ENCODE measurements around the gene UNC13B.

The UNC13B gene

DNA sequence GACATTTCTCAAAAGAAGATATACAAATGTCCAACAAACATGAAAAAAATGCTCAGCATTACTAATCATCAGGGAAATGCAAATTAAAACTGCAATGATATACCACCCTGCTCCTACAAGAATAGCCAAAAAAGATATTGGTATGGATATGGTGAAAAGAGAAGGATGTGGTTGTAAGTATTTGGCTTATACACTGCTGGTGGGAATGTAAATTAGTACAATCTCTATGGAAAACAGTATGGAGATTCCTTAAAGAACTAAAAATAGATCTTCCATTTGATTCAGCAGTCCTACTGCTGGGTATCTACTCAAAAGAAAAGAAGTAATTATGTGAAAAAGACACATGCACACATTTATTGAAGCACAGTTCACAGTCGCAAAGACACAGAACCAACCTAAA lies 260.5 kb downstream of the UNC13B start:
- no peak overlapping the region for H3K4me3 ChIP-seq (replicated peaks; ENCODE audit: low read depth, low read length)
- TF ChIP-seq CTCF (IDR thresholded peaks at IDR 0.05; ENCODE audit: low read length, missing control alignments) = no peak

DNA sequence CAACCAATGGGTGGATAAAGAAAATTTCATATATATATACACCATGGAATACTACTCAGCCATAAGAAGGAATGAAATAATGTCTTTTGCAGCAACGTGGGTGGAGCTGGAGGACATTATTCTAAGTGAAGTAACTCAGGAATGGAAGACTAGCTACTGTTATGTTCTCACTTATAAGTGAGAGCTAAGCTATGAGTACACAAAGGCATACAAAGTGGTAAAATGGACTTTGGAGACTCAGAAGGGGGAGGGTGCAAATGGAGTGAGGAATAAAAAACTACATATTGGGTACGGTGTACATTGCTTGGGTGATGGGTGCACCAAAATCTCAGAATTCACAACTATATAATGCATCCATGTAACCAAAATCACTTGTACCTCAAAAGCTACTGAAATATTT lies 260.9 kb downstream of the UNC13B start:
- TF ChIP-seq CTCF (IDR thresholded peaks at IDR 0.05; ENCODE audit: low read length, missing control alignments) = no peak
- DNase-seq (ENCODE audit: low read depth) = no peak
- H3K4me3 ChIP-seq (replicated peaks; ENCODE audit: low read depth, low read length) = no peak overlapping the region

More for the DNA sequence above, 260.5 kb downstream of the UNC13B start:
- no peak for DNase-seq (ENCODE audit: low read depth)

GRCh38 chr9:35423499-35423898 lies 261.7 kb downstream of the UNC13B start:
- TF ChIP-seq CTCF (IDR thresholded peaks at IDR 0.05; ENCODE audit: low read length, missing control alignments) = no peak
- DNase-seq (ENCODE audit: low read depth) = no peak
- no peak overlapping the region for H3K4me3 ChIP-seq (replicated peaks; ENCODE audit: low read depth, low read length)

DNA sequence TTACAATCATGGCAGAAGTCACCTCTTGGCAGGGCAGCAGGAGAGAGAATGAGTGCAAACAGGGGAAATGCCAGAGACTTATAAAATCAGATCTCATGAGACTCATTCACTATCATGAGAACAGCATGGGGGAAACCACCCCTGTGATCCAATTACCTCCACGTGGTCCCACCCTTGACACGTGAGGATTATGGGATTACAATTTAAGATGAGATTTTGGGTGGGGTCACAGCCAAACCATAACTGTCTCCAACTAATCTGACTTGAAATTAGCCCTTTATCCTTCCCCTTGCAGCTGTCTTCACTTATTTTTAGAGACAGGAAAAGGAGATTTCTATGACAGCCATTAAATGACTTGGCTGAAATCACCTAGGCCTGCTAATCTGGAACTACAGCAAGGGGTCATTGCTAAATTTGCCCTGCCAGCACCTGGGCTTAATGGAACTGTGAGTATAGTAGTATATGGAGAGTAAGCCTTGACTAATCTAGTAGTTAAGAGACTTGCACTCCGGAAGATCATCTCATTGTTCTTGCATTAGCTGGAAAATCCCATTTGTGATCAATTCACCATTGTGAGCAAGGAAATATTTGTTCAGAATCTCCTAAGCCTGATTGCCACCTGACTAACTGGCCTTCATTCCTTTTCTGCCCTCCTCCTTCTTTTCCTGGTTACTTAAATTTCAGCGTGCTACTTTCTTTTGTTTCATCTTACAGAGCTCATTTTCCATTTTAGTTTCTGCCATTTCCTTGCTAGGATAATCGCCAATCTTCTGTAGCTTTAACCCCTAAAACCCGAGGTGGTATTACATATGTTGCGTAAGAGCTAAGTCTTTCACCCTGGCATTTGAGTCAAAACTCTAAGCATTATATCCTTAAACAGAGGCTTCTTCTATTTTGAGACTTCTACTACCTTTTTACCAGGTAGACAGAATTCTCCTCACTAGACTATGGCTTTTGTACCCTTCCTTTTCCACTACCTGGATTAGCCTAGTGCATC lies 262.8 kb downstream of the UNC13B start:
- no peak overlapping the region for H3K4me3 ChIP-seq (replicated peaks; ENCODE audit: low read depth, low read length)
- no peak for DNase-seq (ENCODE audit: low read depth)
- no peak for TF ChIP-seq CTCF (IDR thresholded peaks at IDR 0.05; ENCODE audit: low read length, missing control alignments)

GRCh38 chr9:35426627-35427026 lies 264.8 kb downstream of the UNC13B start:
- DNase-seq (ENCODE audit: low read depth) = no peak
- H3K4me3 ChIP-seq (replicated peaks; ENCODE audit: low read depth, low read length) = no peak overlapping the region

DNA sequence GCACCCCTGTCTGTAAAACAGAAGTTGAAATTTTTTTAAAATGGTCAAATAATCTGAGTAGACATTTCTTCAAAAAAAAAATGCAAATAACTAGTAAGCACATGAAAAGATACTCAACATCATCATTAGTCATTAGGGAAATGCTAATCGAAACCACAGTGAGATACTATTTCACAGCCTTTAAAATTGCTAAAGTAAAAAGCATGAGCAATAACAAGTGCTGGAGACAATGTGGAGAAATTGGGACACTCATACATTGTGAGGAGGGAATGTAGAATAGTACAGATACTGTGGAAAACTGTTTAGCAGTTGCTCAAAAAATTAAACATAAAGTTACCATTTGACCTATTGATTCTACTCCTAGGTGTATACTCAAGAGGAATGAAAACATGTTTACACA lies 269.7 kb downstream of the UNC13B start:
- no peak for TF ChIP-seq CTCF (IDR thresholded peaks at IDR 0.05; ENCODE audit: low read length, missing control alignments)
- H3K4me3 ChIP-seq (replicated peaks; ENCODE audit: low read depth, low read length) = no peak overlapping the region
- no peak for DNase-seq (ENCODE audit: low read depth)

More at GRCh38 chr9:35426627-35427026, 264.8 kb downstream of the UNC13B start:
- no peak for TF ChIP-seq CTCF (IDR thresholded peaks at IDR 0.05; ENCODE audit: low read length, missing control alignments)
